ENCODE results near the gene FYN.

DNA sequence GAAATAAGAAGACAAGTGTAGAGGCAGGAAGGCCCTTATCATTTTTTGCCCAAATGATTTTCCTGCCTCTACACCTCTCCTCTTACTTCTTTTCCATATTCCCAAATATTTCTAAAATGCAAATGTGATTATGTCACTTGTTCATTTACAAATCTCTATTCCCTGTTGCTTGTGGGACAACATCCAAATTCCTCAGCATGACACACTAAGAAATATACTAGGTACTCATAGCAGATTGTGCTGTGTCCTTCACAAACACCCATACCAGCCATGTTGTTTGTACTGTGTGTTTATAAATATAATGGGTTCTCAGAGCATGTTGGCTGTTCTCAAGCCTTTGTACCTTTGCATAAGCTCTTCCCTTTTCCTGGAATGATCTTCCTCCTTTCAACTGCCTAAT lies 17.7 kb upstream of the FYN start:
- no peak for TF ChIP-seq EZH2 (IDR thresholded peaks at IDR 0.05; ENCODE audit: borderline replicate concordance, low read depth, low read length, severe bottlenecking)
- TF ChIP-seq, protein P1, sequence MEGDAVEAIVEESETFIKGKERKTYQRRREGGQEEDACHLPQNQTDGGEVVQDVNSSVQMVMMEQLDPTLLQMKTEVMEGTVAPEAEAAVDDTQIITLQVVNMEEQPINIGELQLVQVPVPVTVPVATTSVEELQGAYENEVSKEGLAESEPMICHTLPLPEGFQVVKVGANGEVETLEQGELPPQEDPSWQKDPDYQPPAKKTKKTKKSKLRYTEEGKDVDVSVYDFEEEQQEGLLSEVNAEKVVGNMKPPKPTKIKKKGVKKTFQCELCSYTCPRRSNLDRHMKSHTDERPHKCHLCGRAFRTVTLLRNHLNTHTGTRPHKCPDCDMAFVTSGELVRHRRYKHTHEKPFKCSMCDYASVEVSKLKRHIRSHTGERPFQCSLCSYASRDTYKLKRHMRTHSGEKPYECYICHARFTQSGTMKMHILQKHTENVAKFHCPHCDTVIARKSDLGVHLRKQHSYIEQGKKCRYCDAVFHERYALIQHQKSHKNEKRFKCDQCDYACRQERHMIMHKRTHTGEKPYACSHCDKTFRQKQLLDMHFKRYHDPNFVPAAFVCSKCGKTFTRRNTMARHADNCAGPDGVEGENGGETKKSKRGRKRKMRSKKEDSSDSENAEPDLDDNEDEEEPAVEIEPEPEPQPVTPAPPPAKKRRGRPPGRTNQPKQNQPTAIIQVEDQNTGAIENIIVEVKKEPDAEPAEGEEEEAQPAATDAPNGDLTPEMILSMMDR (IDR thresholded peaks at IDR 0.05; ENCODE audit: borderline replicate concordance, extremely low read depth, low read length, poor library complexity, severe bottlenecking), result no peak
